ENCODE data around the gene ENTHD1. TPM values are rescaled to one million over a fixed set of nuclear protein-coding genes. Genes with fewer than 3 reads are reported as not detected.

ENTHD1 gene
- total and polyA plus RNA-seq, 2 of the 4 experiments (the other 2 are of a cell fraction), result not detected

DNA sequence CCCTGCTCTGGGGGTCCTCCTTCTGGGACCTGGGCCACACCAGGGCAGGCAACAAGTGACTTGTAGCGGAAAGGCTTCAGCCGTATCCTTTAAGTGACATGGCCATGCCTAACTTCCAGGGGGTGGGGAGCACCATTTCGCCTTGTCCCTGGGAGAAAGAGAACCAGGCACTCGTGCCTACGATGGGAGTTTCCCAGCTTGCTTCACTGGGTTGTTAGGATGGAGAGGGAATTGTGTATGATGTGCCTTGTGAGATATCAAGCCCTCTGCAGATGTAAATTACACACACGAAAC lies 171.6 kb downstream of the ENTHD1 start:
- no TSS peak for BruUV-seq (replicated peaks)
- ChIA-PET POLR2A (ENCODE audit: unreplicated experiment) (no interaction called here), CTCF (no interaction called here)
- Histone ChIP-seq H2AK9ac (replicated peaks; ENCODE audit: low read depth, low read length, poor library complexity) (no peak overlapping the region), H3K27ac (ENCODE audit: insufficient read depth, low read length) (no peak overlapping the region), H4K8ac (ENCODE audit: low read depth in 2 of 2, low read length in 2 of 2) (no peak overlapping the region), H2BK15ac (ENCODE audit: low read depth, low read length) (no peak overlapping the region), H3K9me3 (ENCODE audit: control insufficient read depth, insufficient read depth, low read length) (no peaks in the 10 kb centered on the region), H3K27me3 (ENCODE audit: control insufficient read depth, insufficient read depth, low read length) (peaks cover 48% of the 10 kb centered on the region), H3K4ac (ENCODE audit: low read depth, low read length) (no peak overlapping the region), H2BK20ac (ENCODE audit: low read depth, low read length) (no peak overlapping the region), H2AK5ac (ENCODE audit: low read depth, low read length) (no peak overlapping the region), H3K18ac (ENCODE audit: low read depth, low read length) (no peak overlapping the region), H3K36me3 (ENCODE audit: control insufficient read depth, insufficient read depth, low read length) (no peaks in the 10 kb centered on the region), H3K23ac (ENCODE audit: low read depth, low read length) (no peak overlapping the region), H3K4me3 (ENCODE audit: insufficient read depth, low read depth, low read length) (no peak overlapping the region), H2AFZ (replicated peaks; ENCODE audit: low read length, poor library complexity) (no peak overlapping the region), H2BK5ac (ENCODE audit: low read depth, low read length, poor library complexity, severe bottlenecking) (no peak overlapping the region), H3K4me2 (ENCODE audit: low read depth, low read length) (no peak overlapping the region), H3K79me1 (ENCODE audit: low read depth in 1 of 2, low read length in 2 of 2) (no peaks in the 10 kb centered on the region), H2BK120ac (ENCODE audit: low read depth, low read length) (no peak overlapping the region), H3K14ac (replicated peaks; ENCODE audit: low read depth, low read length) (no peak overlapping the region), H3K9ac (ENCODE audit: low read depth, low read length) (no peak overlapping the region), H4K20me1 (ENCODE audit: insufficient read depth, low read length) (no peaks in the 10 kb centered on the region), H4K5ac (ENCODE audit: low read depth, low read length) (no peak overlapping the region), H4K91ac (ENCODE audit: insufficient read depth, low read depth, low read length) (no peak overlapping the region), H3K56ac (ENCODE audit: extremely low read depth, insufficient read depth, low read length) (no peak overlapping the region), H3K9me1 (ENCODE audit: insufficient read depth, low read length) (no peaks in the 10 kb centered on the region), H3K4me1 (ENCODE audit: control insufficient read depth, insufficient read depth, low read length) (peaks cover 3% of the 10 kb centered on the region; the same call in 1 of the 2 replicates)
- TF ChIP-seq RCOR1 (IDR thresholded peaks at IDR 0.05; ENCODE audit: insufficient replicate concordance, low read length) (no peak), MXI1 (IDR thresholded peaks at IDR 0.05; ENCODE audit: borderline replicate concordance, low read depth, low read length) (no peak), SMC3 (IDR thresholded peaks at IDR 0.05; ENCODE audit: low read depth, low read length) (no peak), CHD1 (IDR thresholded peaks at IDR 0.05; ENCODE audit: low read depth, low read length) (no peak), FOS (IDR thresholded peaks at IDR 0.05; ENCODE audit: low read depth, low read length) (no peak), RFX5 (IDR thresholded peaks at IDR 0.05; ENCODE audit: low read depth, low read length) (no peak), POLR2A (IDR thresholded peaks at IDR 0.05; ENCODE audit: low read depth, low read length) (no peak), BHLHE40 (IDR thresholded peaks at IDR 0.05; ENCODE audit: low read depth, low read length) (no peak), CEBPB (IDR thresholded peaks at IDR 0.05; ENCODE audit: low read depth, low read length) (no peak), NFE2L2 (IDR thresholded peaks at IDR 0.05; ENCODE audit: low read depth, low read length) (no peak), MAZ (IDR thresholded peaks at IDR 0.05; ENCODE audit: borderline replicate concordance, low read depth, low read length) (no peak), MAFK (IDR thresholded peaks at IDR 0.05; ENCODE audit: low read depth, low read length) (no peak), RAD21 (IDR thresholded peaks at IDR 0.05; ENCODE audit: low read length) (no peak)
- TF ChIP-seq, protein P1, sequence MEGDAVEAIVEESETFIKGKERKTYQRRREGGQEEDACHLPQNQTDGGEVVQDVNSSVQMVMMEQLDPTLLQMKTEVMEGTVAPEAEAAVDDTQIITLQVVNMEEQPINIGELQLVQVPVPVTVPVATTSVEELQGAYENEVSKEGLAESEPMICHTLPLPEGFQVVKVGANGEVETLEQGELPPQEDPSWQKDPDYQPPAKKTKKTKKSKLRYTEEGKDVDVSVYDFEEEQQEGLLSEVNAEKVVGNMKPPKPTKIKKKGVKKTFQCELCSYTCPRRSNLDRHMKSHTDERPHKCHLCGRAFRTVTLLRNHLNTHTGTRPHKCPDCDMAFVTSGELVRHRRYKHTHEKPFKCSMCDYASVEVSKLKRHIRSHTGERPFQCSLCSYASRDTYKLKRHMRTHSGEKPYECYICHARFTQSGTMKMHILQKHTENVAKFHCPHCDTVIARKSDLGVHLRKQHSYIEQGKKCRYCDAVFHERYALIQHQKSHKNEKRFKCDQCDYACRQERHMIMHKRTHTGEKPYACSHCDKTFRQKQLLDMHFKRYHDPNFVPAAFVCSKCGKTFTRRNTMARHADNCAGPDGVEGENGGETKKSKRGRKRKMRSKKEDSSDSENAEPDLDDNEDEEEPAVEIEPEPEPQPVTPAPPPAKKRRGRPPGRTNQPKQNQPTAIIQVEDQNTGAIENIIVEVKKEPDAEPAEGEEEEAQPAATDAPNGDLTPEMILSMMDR (conservative IDR thresholded peaks at IDR 0.05; ENCODE audit: low read depth, low read length), result no peak
- TF ChIP-seq, protein P2, sequence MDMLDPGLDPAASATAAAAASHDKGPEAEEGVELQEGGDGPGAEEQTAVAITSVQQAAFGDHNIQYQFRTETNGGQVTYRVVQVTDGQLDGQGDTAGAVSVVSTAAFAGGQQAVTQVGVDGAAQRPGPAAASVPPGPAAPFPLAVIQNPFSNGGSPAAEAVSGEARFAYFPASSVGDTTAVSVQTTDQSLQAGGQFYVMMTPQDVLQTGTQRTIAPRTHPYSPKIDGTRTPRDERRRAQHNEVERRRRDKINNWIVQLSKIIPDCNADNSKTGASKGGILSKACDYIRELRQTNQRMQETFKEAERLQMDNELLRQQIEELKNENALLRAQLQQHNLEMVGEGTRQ (IDR thresholded peaks at IDR 0.05; ENCODE audit: low read depth, low read length), result no peak
- TF ChIP-seq, protein P3, sequence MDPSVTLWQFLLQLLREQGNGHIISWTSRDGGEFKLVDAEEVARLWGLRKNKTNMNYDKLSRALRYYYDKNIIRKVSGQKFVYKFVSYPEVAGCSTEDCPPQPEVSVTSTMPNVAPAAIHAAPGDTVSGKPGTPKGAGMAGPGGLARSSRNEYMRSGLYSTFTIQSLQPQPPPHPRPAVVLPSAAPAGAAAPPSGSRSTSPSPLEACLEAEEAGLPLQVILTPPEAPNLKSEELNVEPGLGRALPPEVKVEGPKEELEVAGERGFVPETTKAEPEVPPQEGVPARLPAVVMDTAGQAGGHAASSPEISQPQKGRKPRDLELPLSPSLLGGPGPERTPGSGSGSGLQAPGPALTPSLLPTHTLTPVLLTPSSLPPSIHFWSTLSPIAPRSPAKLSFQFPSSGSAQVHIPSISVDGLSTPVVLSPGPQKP (IDR thresholded peaks at IDR 0.05; ENCODE audit: borderline replicate concordance, low read depth, low read length), result no peak
- in situ Hi-C loops (cut with MboI; ENCODE audit: low sequenced_read_pairs) (no loop called here), intact Hi-C loops (cut with micrococcal nuclease) (no loop called here), dilution Hi-C loops (cut with HindIII; ENCODE audit: low sequenced_read_pairs, unreplicated experiment) (no loop called here)
- ATAC-seq (ENCODE audit: low read depth) (no peak), DNase-seq (no peak)
- WGBS, 2 experiments (ENCODE audit: extremely low coverage in 2 of 2, insufficient read length in 1 of 2), result no CpG with 5 or more reads among the region's 6 CpGs
